HG02981 (cell line): Measurements from ENCODE around the gene C16orf95.
A peak's percentile ranks its signal among the peaks of the same experiment; 100 is the strongest.
"Not testable (repeated sequence)": the region's sequence is repeated elsewhere in the genome, so short reads cannot be mapped to it uniquely, and the experiment has no call there.

Source experiments
- ATAC-seq: cut with Tn5 transposase; IDR thresholded peaks from one replicate; pipeline ENCODE4 v1.9.1; 2021; ENCODE audit warnings: mild to moderate bottlenecking, moderate library complexity; ENCODE audit not compliant: unreplicated experiment

Gene C16orf95

GRCh38 chr16:87316923-87317749, at the start of gene C16orf95:
Gene C16orf95, minus strand, starts transcription at chr16:87317392. Its CDS starts 150 bp downstream, at chr16:87317242.
- ATAC-seq: peak; percentile 88

GRCh38 chr16:87366930-87367329, 49.7 kb upstream of the C16orf95 start:
- no peak for ATAC-seq

GRCh38 chr16:87366288-87366687, 49.1 kb upstream of the C16orf95 start:
- no peak for ATAC-seq

GRCh38 chr16:87365021-87365713, 48.0 kb upstream of the C16orf95 start:
- no peak for ATAC-seq

GRCh38 chr16:87363771-87364455, 46.7 kb upstream of the C16orf95 start:
- ATAC-seq: no peak

- not testable (repeated sequence) for ATAC-seq
Measured at GRCh38 chr16:87362828-87363559, 45.8 kb upstream of the C16orf95 start.

- ATAC-seq: no peak
Measured at GRCh38 chr16:87361916-87362619, 44.9 kb upstream of the C16orf95 start.

- no peak for ATAC-seq
Measured at GRCh38 chr16:87360862-87361610, 43.8 kb upstream of the C16orf95 start.

GRCh38 chr16:87359121-87359520, 41.9 kb upstream of the C16orf95 start:
- ATAC-seq: no peak

GRCh38 chr16:87358696-87359095, 41.5 kb upstream of the C16orf95 start:
- no peak for ATAC-seq

- ATAC-seq: no peak
Measured at GRCh38 chr16:87358250-87358649, 41.1 kb upstream of the C16orf95 start.

GRCh38 chr16:87356491-87356853, 39.3 kb upstream of the C16orf95 start:
- no peak for ATAC-seq

GRCh38 chr16:87353613-87354012, 36.4 kb upstream of the C16orf95 start:
- ATAC-seq: no peak

- ATAC-seq: no peak
Measured at GRCh38 chr16:87352818-87353217, 35.6 kb upstream of the C16orf95 start.

- no peak for ATAC-seq
Measured at GRCh38 chr16:87351320-87351698, 34.1 kb upstream of the C16orf95 start.

- ATAC-seq: no peak
Measured at GRCh38 chr16:87350681-87351319, 33.6 kb upstream of the C16orf95 start.

- no peak for ATAC-seq
Measured at GRCh38 chr16:87350031-87350430, 32.8 kb upstream of the C16orf95 start.

GRCh38 chr16:87348616-87349157, 31.5 kb upstream of the C16orf95 start:
- ATAC-seq: no peak
